22Rv1 (cell line): ENCODE data around the gene MMP26.

Experiments
- H3K27ac ChIP-seq: fragments of 450-650 bp; 2 replicates; pipeline ENCODE4 v1.5.1; 2017
- CTCF ChIP-seq: fragments of 450-650 bp; IDR thresholded peaks from 2 replicates; pipeline ENCODE4 v1.5.1; 2017; ENCODE audit warnings: mild to moderate bottlenecking
- ZFX ChIP-seq: fragments of 450-650 bp; IDR thresholded peaks from 2 replicates; pipeline ENCODE4 v1.6.1; 2017; ENCODE audit warnings: antibody characterized with exemption, borderline replicate concordance

MMP26 gene

GRCh38 chr11:4671741-4672140 lies 32.8 kb upstream of the MMP26 start:
- TF ChIP-seq ZFX (no peak), CTCF (no peak)
- no peak overlapping the region for H3K27ac ChIP-seq

GRCh38 chr11:4672470-4672869 lies 32.1 kb upstream of the MMP26 start:
- no peak overlapping the region for H3K27ac ChIP-seq
- no peak for TF ChIP-seq CTCF
- no peak for TF ChIP-seq ZFX

DNA sequence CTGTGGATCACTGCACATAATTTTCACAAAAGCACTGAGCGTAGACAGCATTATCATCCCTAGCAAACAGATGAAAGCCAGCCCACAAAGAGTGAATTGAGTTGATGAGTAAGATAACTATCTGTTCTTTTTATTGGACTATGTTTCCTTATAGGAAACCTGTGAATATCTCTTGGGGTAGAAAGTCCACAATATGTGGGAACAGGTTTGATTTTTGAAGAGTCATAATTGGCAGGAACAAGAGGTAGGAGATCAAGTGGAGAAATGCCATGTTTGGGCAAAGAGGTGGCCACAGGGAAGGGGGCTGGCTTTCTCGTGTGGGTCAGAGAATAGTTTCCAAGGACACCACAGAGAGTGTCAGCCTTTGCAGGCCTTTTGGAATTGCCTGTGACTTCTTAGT lies 30.8 kb upstream of the MMP26 start:
- H3K27ac ChIP-seq, result no peak overlapping the region
- no peak for TF ChIP-seq CTCF
- TF ChIP-seq ZFX, result no peak

GRCh38 chr11:4677948-4678347 lies 26.6 kb upstream of the MMP26 start:
- no peak overlapping the region for H3K27ac ChIP-seq
- TF ChIP-seq CTCF, result no peak
- TF ChIP-seq ZFX, result no peak

- TF ChIP-seq CTCF (no peak), ZFX (no peak)
- H3K27ac ChIP-seq, result no peak overlapping the region
Observed at GRCh38 chr11:4680341-4680740, 24.2 kb upstream of the MMP26 start.

GRCh38 chr11:4682623-4683419 lies 21.8 kb upstream of the MMP26 start:
- no peak overlapping the region for H3K27ac ChIP-seq
- TF ChIP-seq ZFX, result no peak
- TF ChIP-seq CTCF, result no peak

GRCh38 chr11:4684631-4685285 lies 19.8 kb upstream of the MMP26 start:
- TF ChIP-seq ZFX (no peak), CTCF (no peak)
- H3K27ac ChIP-seq, result no peak overlapping the region
